ENCODE measurements around the gene SMARCA1. TPM values are rescaled to one million over a fixed set of nuclear protein-coding genes. Genes with fewer than 3 reads are reported as not detected.
A peak's percentile ranks its signal among the peaks of the same experiment; 100 is the strongest.

SMARCA1 gene
- total and polyA plus RNA-seq, 2 experiments from 2014 or later, result 30.1 to 51.8 TPM

DNA sequence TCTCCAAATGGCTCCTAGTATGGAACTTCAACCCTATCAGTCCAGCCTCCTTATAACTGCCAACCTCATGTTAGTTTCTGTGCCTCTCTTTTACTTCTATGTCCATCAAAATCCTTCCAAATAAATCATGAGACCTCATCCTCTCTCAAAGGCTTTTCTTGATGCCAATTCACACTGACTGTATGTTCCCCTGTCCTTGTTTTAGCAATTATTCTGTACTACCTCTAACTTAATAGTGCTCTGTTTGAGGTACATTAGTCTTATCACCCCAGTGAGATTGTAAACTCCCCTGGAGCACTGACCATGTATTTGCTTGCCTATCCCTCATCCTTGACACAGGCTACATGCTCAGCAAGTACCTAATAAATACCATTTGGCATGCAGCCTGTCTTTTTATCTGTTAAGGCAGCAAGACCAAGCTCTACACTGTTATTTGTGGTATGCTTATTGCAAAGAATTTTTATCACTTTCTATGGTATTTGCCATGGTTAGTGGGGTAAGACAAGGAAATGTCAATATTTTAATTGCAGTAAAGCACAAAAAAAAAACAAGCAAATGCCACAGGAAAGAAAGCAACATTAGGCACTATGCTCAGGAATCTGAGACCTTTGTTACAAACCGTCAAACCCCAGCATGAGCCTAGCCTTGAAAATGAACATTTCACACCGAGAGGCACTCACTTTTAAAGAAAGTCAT lies 119.2 kb downstream of the SMARCA1 start:
- TF ChIP-seq, protein P1, sequence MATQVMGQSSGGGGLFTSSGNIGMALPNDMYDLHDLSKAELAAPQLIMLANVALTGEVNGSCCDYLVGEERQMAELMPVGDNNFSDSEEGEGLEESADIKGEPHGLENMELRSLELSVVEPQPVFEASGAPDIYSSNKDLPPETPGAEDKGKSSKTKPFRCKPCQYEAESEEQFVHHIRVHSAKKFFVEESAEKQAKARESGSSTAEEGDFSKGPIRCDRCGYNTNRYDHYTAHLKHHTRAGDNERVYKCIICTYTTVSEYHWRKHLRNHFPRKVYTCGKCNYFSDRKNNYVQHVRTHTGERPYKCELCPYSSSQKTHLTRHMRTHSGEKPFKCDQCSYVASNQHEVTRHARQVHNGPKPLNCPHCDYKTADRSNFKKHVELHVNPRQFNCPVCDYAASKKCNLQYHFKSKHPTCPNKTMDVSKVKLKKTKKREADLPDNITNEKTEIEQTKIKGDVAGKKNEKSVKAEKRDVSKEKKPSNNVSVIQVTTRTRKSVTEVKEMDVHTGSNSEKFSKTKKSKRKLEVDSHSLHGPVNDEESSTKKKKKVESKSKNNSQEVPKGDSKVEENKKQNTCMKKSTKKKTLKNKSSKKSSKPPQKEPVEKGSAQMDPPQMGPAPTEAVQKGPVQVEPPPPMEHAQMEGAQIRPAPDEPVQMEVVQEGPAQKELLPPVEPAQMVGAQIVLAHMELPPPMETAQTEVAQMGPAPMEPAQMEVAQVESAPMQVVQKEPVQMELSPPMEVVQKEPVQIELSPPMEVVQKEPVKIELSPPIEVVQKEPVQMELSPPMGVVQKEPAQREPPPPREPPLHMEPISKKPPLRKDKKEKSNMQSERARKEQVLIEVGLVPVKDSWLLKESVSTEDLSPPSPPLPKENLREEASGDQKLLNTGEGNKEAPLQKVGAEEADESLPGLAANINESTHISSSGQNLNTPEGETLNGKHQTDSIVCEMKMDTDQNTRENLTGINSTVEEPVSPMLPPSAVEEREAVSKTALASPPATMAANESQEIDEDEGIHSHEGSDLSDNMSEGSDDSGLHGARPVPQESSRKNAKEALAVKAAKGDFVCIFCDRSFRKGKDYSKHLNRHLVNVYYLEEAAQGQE (IDR thresholded peaks at IDR 0.05; ENCODE audit: unreplicated experiment), result no peak
- no peak for TF ChIP-seq JUNB (IDR thresholded peaks at IDR 0.05; ENCODE audit: unreplicated experiment)
- TF ChIP-seq POLR2AphosphoS5 (IDR thresholded peaks at IDR 0.05; ENCODE audit: low read depth), result no peak
- no peak for TF ChIP-seq EZH2phosphoT487 (IDR thresholded peaks at IDR 0.05; ENCODE audit: unreplicated experiment)
- no peak for TF ChIP-seq CREB1 (CRISPR knock-in tag; IDR thresholded peaks at IDR 0.05; ENCODE audit: low read depth)
- TF ChIP-seq ZNF114 (CRISPR knock-in tag; IDR thresholded peaks at IDR 0.05), result no peak
- H3K27ac ChIP-seq (ENCODE audit: low read depth), result no peak overlapping the region
- no peaks in the 10 kb centered on the region for H3K27me3 Mint-ChIP-seq (ENCODE audit: insufficient read depth, low read depth, poor library complexity)
- H3K4me3 Mint-ChIP-seq, result no peak overlapping the region
- no peak overlapping the region for H3K4me3 ChIP-seq
- H3F3A ChIP-seq (replicated peaks; ENCODE audit: low read depth), result no peaks in the 10 kb centered on the region
- ATAC-seq (no peak), DNase-seq (ENCODE audit: low spot score) (no peak)
- peaks cover 7% of the 10 kb centered on the region; the same call in 1 of the 2 replicates for H3K4me1 ChIP-seq (ENCODE audit: insufficient read depth)
- no peaks in the 10 kb centered on the region; the same call in 2 of the 3 replicates for H3K9me3 Mint-ChIP-seq
- H3K4me1 Mint-ChIP-seq, result peaks cover 9% of the 10 kb centered on the region
- no peaks in the 10 kb centered on the region for H3K79me2 ChIP-seq (replicated peaks; ENCODE audit: insufficient read depth)
- H3K9me2 ChIP-seq (ENCODE audit: insufficient read depth), result no peaks in the 10 kb centered on the region
- H3K36me3 ChIP-seq (ENCODE audit: insufficient read depth), result no peaks in the 10 kb centered on the region
- no peak overlapping the region for H2AFZ ChIP-seq
- H3K27ac Mint-ChIP-seq, result no peak overlapping the region
- H4K20me1 ChIP-seq (replicated peaks; ENCODE audit: insufficient read depth), result no peaks in the 10 kb centered on the region
- no peaks in the 10 kb centered on the region for H3K27me3 ChIP-seq (ENCODE audit: insufficient read depth)
- no peak overlapping the region for H3K4me2 ChIP-seq
- H3K36me3 Mint-ChIP-seq (ENCODE audit: low read depth), result no peaks in the 10 kb centered on the region

Small RNA genes lying within 50 kb of the gene (small RNA-seq; reads per million reads assigned to genes)
- gene RF01169 (ENCODE audit: low replicate concordance) (not detected), gene RNA5SP513 (ENCODE audit: low replicate concordance) (0.30 reads per million, percentile 12 among the genes with 10 or more reads in this experiment), gene RPS26P56 (ENCODE audit: low replicate concordance) (not detected)

Other genes starting within 250 kb of the SMARCA1 start
- gene OCRL, start 16.8 kb upstream of the SMARCA1 start, total RNA-seq (2014; rRNA removed; shearing (Covaris generic)), result 14.5 and 16.5 TPM in 2 replicates
- 3.9 and 4.2 TPM in 2 replicates for gene OCRL, start 16.8 kb upstream of the SMARCA1 start, polyA plus RNA-seq (2016; fragmentation: Nextera tagmentation; extraction: Ambion mirVana)
- gene APLN, start 131.5 kb upstream of the SMARCA1 start, total RNA-seq (2014; rRNA removed; shearing (Covaris generic)), result 0.16 and 0.49 TPM in 2 replicates
- 0.37 and 0.60 TPM in 2 replicates for gene APLN, start 131.5 kb upstream of the SMARCA1 start, polyA plus RNA-seq (2016; fragmentation: Nextera tagmentation; extraction: Ambion mirVana)
- not detected in 2 replicates for gene XPNPEP2, start 215.5 kb upstream of the SMARCA1 start, total RNA-seq (2014; rRNA removed; shearing (Covaris generic))
- gene XPNPEP2, start 215.5 kb upstream of the SMARCA1 start, polyA plus RNA-seq (2016; fragmentation: Nextera tagmentation; extraction: Ambion mirVana), result not detected in 2 replicates